ENCODE data around the gene RPTOR. TPM values are rescaled to one million over a fixed set of nuclear protein-coding genes. Genes with fewer than 3 reads are reported as not detected.

Gene RPTOR
- total and polyA plus RNA-seq, 4 donors, result 12.4 to 46.1 (median 29.7) TPM

DNA sequence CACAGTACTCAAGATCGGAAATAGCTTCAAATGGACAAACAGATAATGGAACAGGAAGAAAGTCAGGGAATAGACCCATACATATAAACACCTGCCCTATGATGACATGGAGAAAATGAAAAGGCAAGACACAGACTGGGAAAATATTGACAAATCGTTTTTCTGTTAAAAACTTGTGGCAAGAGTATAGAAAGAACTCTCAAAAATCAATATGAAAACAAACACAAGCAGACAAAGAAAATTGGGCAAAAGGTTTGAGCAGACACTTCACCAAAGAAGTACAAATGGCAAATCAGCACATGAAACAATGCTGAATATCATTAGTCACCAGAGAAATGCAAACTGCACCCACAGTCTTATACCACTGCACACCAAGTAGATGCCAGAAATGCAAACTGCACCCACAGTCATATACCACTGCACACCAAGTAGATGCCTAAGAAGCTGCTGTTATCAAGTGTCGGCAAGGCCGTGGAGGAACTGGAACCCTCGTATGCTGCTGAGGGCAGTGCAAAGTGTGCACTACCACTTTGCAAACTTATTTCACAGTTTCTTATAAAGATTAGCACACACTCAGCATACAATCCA, 323.5 kb downstream of the RPTOR start:
- WGBS, 2 donors, result 76 to 92% methylated on average over 5 of the region's 5 CpGs
- H3K9ac ChIP-seq (ENCODE audit: insufficient read depth in 1 of 2, low read length in 2 of 2), result no peak overlapping the region
- H3K36me3 ChIP-seq (ENCODE audit: control insufficient read depth in 4 of 4, insufficient read depth in 4 of 4, low read length in 4 of 4), result peaks cover 0 to 5% (median 1%) of the 10 kb centered on the region in 4 donors
- TF ChIP-seq, protein P1, sequence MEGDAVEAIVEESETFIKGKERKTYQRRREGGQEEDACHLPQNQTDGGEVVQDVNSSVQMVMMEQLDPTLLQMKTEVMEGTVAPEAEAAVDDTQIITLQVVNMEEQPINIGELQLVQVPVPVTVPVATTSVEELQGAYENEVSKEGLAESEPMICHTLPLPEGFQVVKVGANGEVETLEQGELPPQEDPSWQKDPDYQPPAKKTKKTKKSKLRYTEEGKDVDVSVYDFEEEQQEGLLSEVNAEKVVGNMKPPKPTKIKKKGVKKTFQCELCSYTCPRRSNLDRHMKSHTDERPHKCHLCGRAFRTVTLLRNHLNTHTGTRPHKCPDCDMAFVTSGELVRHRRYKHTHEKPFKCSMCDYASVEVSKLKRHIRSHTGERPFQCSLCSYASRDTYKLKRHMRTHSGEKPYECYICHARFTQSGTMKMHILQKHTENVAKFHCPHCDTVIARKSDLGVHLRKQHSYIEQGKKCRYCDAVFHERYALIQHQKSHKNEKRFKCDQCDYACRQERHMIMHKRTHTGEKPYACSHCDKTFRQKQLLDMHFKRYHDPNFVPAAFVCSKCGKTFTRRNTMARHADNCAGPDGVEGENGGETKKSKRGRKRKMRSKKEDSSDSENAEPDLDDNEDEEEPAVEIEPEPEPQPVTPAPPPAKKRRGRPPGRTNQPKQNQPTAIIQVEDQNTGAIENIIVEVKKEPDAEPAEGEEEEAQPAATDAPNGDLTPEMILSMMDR (IDR thresholded peaks at IDR 0.05; ENCODE audit: control extremely low read depth, extremely low read depth), result no peak
- no peaks in the 10 kb centered on the region for H3K27me3 ChIP-seq (ENCODE audit: control insufficient read depth in 3 of 3, insufficient read depth in 3 of 3, low read length in 2 of 3)
- ATAC-seq (ENCODE audit: insufficient read depth, low FRiP score) (no peak), DNase-seq (no peak)
- H3K27ac ChIP-seq (ENCODE audit: low read depth in 1 of 2, low read length in 1 of 2), result no peak overlapping the region
- peaks cover 3 to 18% (median 9%) of the 10 kb centered on the region in 5 donors for H3K4me1 ChIP-seq (ENCODE audit: control insufficient read depth in 5 of 5, insufficient read depth in 5 of 5, low read length in 5 of 5)
- H3K9me3 ChIP-seq (ENCODE audit: control insufficient read depth in 4 of 4, insufficient read depth in 3 of 4, low read length in 3 of 4), result peaks cover 0 to 2% (median 0%) of the 10 kb centered on the region in 4 donors
- no peak overlapping the region for H3K4me3 ChIP-seq

DNA sequence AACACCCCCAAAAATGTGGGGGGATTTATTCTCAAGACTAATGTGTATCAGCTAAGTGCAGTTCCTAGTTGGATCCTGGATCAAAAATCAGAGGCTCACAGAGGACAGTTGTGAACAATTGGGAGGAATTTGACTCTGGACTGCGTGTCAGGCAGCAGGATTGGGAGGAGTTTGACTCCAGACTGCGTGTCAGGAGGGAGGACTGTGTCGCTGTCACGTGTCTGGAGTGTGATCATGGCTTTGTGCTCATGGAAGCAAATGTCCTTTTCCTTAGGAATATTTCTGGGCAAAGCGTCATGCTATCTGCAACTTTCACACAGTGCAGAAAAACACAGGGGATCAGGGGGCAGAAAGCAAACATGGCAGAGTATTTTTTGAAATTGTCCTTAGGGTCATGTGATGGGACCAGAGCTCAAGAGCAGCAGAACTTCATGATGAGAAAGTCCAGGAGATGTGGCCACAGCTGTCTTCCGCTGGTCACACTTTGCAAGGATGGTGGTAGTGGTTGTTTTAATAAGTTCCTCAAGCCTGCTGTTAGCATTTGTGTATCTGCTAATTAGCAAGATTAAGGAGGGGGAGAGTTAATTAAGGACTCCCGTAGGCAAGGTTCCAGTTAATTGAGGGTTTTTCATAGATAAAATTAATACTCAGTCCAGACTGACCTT, 325.0 kb downstream of the RPTOR start:
- H3K27ac ChIP-seq (ENCODE audit: low read depth in 1 of 2, low read length in 1 of 2), result no peak overlapping the region
- no peak for ATAC-seq (ENCODE audit: insufficient read depth, low FRiP score)
- H3K9me3 ChIP-seq (ENCODE audit: control insufficient read depth in 4 of 4, insufficient read depth in 3 of 4, low read length in 3 of 4), result no peaks in the 10 kb centered on the region
- H3K4me1 ChIP-seq (ENCODE audit: control insufficient read depth in 5 of 5, insufficient read depth in 5 of 5, low read length in 5 of 5), result peaks cover 3 to 26% (median 10%) of the 10 kb centered on the region in 5 donors
- TF ChIP-seq, protein P1 (IDR thresholded peaks at IDR 0.05; ENCODE audit: control extremely low read depth, extremely low read depth), result no peak
- H3K9ac ChIP-seq (ENCODE audit: insufficient read depth in 1 of 2, low read length in 2 of 2), result no peak overlapping the region
- no peaks in the 10 kb centered on the region for H3K27me3 ChIP-seq (ENCODE audit: control insufficient read depth in 3 of 3, insufficient read depth in 3 of 3, low read length in 2 of 3)
- no peak overlapping the region for H3K4me3 ChIP-seq
- peaks cover 0 to 4% (median 3%) of the 10 kb centered on the region in 4 donors for H3K36me3 ChIP-seq (ENCODE audit: control insufficient read depth in 4 of 4, insufficient read depth in 4 of 4, low read length in 4 of 4)
- no peak for DNase-seq
- WGBS, 2 donors, result 83 to 88% methylated on average over 7 of the region's 7 CpGs

DNA sequence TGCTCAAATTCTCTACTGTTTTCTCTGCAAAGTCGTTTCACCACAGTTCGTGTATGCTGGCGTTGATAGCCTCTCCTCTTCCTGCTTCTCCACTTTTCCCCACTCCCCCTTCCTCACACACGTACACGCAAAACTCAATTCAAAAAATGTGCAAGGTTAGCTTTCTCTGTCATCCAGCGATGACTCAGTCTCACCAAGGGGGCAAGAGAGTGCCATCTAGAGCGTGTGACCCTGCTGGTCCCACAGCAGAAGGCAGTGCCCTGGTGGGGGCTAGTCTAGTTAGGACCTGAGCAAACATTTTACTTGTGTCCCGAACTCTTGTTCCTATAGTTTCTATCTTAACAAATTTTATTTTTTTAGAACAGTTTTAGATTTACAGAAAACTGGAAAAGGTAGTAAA, 325.8 kb downstream of the RPTOR start:
- TF ChIP-seq, protein P1 (IDR thresholded peaks at IDR 0.05; ENCODE audit: control extremely low read depth, extremely low read depth), result no peak
- 40 to 66% methylated on average over 8 of the region's 8 CpGs for WGBS, 2 donors
- Histone ChIP-seq H3K27ac (ENCODE audit: low read depth in 1 of 2, low read length in 1 of 2) (no peak overlapping the region), H3K27me3 (ENCODE audit: control insufficient read depth in 3 of 3, insufficient read depth in 3 of 3, low read length in 2 of 3) (no peaks in the 10 kb centered on the region), H3K9me3 (ENCODE audit: control insufficient read depth in 4 of 4, insufficient read depth in 3 of 4, low read length in 3 of 4) (no peaks in the 10 kb centered on the region), H3K9ac (ENCODE audit: insufficient read depth in 1 of 2, low read length in 2 of 2) (no peak overlapping the region), H3K4me1 (ENCODE audit: control insufficient read depth in 5 of 5, insufficient read depth in 5 of 5, low read length in 5 of 5) (peaks cover 3 to 26% (median 10%) of the 10 kb centered on the region in 5 donors), H3K4me3 (no peak overlapping the region), H3K36me3 (ENCODE audit: control insufficient read depth in 4 of 4, insufficient read depth in 4 of 4, low read length in 4 of 4) (peaks cover 0 to 6% (median 3%) of the 10 kb centered on the region in 4 donors)
- DNase-seq, result no peak
- no peak for ATAC-seq (ENCODE audit: insufficient read depth, low FRiP score)

Data from lung (tissue), 12 donors.